ENCODE data around the gene CD33.

The CD33 gene

GRCh38 chr19:51274049-51274770 lies 49.3 kb downstream of the CD33 start:
- no peak for DNase-seq (ENCODE audit: low read depth)
- no peak overlapping the region for H3K4me3 ChIP-seq (ENCODE audit: low read length)
- TF ChIP-seq CTCF (IDR thresholded peaks at IDR 0.05; ENCODE audit: insufficient read depth, low read depth, low read length, missing control alignments), result no peak

GRCh38 chr19:51277112-51277511 lies 52.2 kb downstream of the CD33 start:
- DNase-seq (ENCODE audit: low read depth), result no peak
- no peak overlapping the region for H3K4me3 ChIP-seq (ENCODE audit: low read length)
- no peak for TF ChIP-seq CTCF (IDR thresholded peaks at IDR 0.05; ENCODE audit: insufficient read depth, low read depth, low read length, missing control alignments)

GRCh38 chr19:51282335-51282734 lies 57.5 kb downstream of the CD33 start:
- TF ChIP-seq CTCF (IDR thresholded peaks at IDR 0.05; ENCODE audit: insufficient read depth, low read depth, low read length, missing control alignments), result no peak
- DNase-seq (ENCODE audit: low read depth), result no peak
- H3K4me3 ChIP-seq (ENCODE audit: low read length), result no peak overlapping the region

- TF ChIP-seq CTCF (IDR thresholded peaks at IDR 0.05; ENCODE audit: insufficient read depth, low read depth, low read length, missing control alignments), result no peak
- no peak for DNase-seq (ENCODE audit: low read depth)
- H3K4me3 ChIP-seq (ENCODE audit: low read length), result no peak overlapping the region
Observed at GRCh38 chr19:51285682-51286081, 60.8 kb downstream of the CD33 start.
